Fibroblast of skin of left biceps (primary cell): ENCODE results near the gene ZSCAN26.

ENCODE experiments used
- DNase-seq, 2 experiments: peaks; one replicate each; pipeline ENCODE4 v3.0.0-alpha.2; 2013; ENCODE audit warnings: low read depth in 2 of 2

Gene ZSCAN26

GRCh38 chr6:28266962-28267694, at the start of gene ZSCAN26:
ZSCAN26 (plus strand) TSS chr6:28267143; CDS start chr6:28271920, 4,777 bp downstream.
- DNase-seq = peak; percentile 73 to 76

GRCh38 chr6:28217890-28218289, 49.1 kb upstream of the ZSCAN26 start:
- no peak for DNase-seq

GRCh38 chr6:28218312-28219248, 48.4 kb upstream of the ZSCAN26 start:
- peak in 1 of 2 experiments; percentile 18 for DNase-seq

- DNase-seq = no peak
These were observed 46.4 kb upstream of the ZSCAN26 start for GRCh38 chr6:28220257-28221133.

GRCh38 chr6:28224131-28225055, 42.5 kb upstream of the ZSCAN26 start:
- no peak for DNase-seq

- peak; percentile 50 to 51 for DNase-seq
These were observed 41.7 kb upstream of the ZSCAN26 start, which contains the start of gene ZSCAN9 for GRCh38 chr6:28225056-28225834. ZSCAN9 (plus strand) TSS chr6:28225275; CDS start chr6:28227085, 1,810 bp downstream.

- DNase-seq = no peak
These were observed 40.5 kb upstream of the ZSCAN26 start for GRCh38 chr6:28226460-28226859.

- DNase-seq = no peak
These were observed 34.2 kb upstream of the ZSCAN26 start for GRCh38 chr6:28232785-28233184.

- no peak for DNase-seq
These were observed 31.0 kb upstream of the ZSCAN26 start for GRCh38 chr6:28235912-28236452.

- DNase-seq = no peak
These were observed 27.3 kb upstream of the ZSCAN26 start for GRCh38 chr6:28239636-28240035.

- DNase-seq = no peak
These were observed 26.5 kb upstream of the ZSCAN26 start for GRCh38 chr6:28240471-28240870.

GRCh38 chr6:28243946-28244345, 23.0 kb upstream of the ZSCAN26 start:
- no peak for DNase-seq

- no peak for DNase-seq
These were observed 21.6 kb upstream of the ZSCAN26 start for GRCh38 chr6:28245206-28245941.

- no peak for DNase-seq
These were observed 18.0 kb upstream of the ZSCAN26 start for GRCh38 chr6:28248916-28249315.

GRCh38 chr6:28250747-28251146, 16.2 kb upstream of the ZSCAN26 start:
- DNase-seq = no peak

GRCh38 chr6:28251661-28252008, 15.3 kb upstream of the ZSCAN26 start:
- no peak for DNase-seq

GRCh38 chr6:28252009-28252975, 14.7 kb upstream of the ZSCAN26 start, which contains the start of gene ZKSCAN4:
ZKSCAN4 (minus strand) TSS chr6:28252269; CDS start chr6:28251980, 289 bp downstream.
- DNase-seq = peak; percentile 77 to 82
